ENCODE results near the gene IDI2.

The IDI2 gene

DNA sequence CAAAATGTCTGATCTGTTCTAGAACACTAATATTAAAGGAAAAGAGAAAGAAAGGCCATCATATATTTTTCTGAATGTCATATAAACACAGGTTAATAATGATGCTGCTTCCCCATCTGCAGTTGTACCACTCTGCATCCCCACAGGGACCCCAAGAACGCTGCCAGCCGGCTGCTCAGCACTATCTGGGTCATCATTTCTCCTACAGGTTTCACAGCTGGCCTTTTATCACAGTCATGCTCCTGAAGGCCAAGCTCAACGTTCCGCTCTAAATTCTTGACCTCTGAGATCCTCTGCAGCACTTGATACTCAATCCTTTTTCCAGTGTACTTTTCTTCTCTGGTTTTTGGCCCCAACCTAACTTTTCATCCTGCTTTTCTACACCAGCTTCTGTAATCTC lies 18.5 kb upstream of the IDI2 start:
- peak overlapping the region; percentile 17; the same call in 1 of the 2 replicates for H3K27ac ChIP-seq (ENCODE audit: low read length)
- no peak overlapping the region for H2AFZ ChIP-seq (ENCODE audit: low read depth, low read length)
- DNase-seq (no peak), ATAC-seq (ENCODE audit: insufficient read depth, low read depth) (no peak)
- peaks cover 54% of the 10 kb centered on the region for H3K79me2 ChIP-seq (ENCODE audit: insufficient read depth, low read length)
- H4K20me1 ChIP-seq (ENCODE audit: insufficient read depth, low read length): peaks cover 47% of the 10 kb centered on the region
- H3K4me3 ChIP-seq (ENCODE audit: low read depth in 1 of 2, low read length in 2 of 2): 0 out of 4 replicates have a peak overlapping the region, but pooled peaks of 1 of the 2 experiments have one; percentile 17
- peaks cover 77% of the 10 kb centered on the region for H3K36me3 ChIP-seq (ENCODE audit: insufficient read depth, low read length)
- TF ChIP-seq EZH2 (IDR thresholded peaks at IDR 0.05; ENCODE audit: borderline replicate concordance, low read depth, low read length, severe bottlenecking) (no peak), CTCF (IDR thresholded peaks at IDR 0.05; ENCODE audit: borderline replicate concordance, extremely low read depth, low read length, poor library complexity, severe bottlenecking) (no peak)
- H3K27me3 ChIP-seq (ENCODE audit: insufficient read depth, low read length, poor library complexity): no peaks in the 10 kb centered on the region
- H3K4me2 ChIP-seq (ENCODE audit: insufficient read depth, low read length): peak overlapping the region; percentile 35; the same call in 1 of the 2 replicates
- H3K4me1 ChIP-seq (ENCODE audit: insufficient read depth, low read length): peaks cover 39% of the 10 kb centered on the region
- H3K9ac ChIP-seq (ENCODE audit: low read depth, low read length): no peak overlapping the region
- no peaks in the 10 kb centered on the region for H3K9me3 ChIP-seq (ENCODE audit: insufficient read depth, low read length, severe bottlenecking)

DNA sequence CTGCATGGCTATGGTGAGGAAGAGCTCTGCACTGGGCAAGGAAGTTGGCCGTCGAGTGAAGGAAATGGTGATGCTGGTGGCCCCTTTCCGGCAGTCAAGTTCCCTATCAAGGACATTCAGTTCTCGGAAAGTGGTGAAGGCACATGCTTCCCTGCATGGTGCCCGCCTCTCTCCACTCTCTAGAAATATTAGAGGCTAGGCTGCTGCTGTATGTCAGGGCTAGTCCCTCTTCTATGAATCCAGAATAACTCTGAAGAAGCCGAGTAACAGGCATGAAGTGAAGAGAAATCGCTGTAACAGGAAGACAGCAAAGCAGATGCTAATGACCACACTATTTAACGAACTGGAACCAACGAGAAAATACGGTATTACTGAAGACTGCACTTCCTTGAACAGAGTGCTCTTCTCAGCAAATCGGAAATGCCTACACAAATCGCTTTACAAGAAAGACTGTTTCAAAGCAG lies 17.9 kb upstream of the IDI2 start:
- H3K9ac ChIP-seq (ENCODE audit: low read depth, low read length): no peak overlapping the region
- H2AFZ ChIP-seq (ENCODE audit: low read depth, low read length): no peak overlapping the region
- peaks cover 81% of the 10 kb centered on the region for H3K36me3 ChIP-seq (ENCODE audit: insufficient read depth, low read length)
- ATAC-seq (ENCODE audit: insufficient read depth, low read depth) (no peak), DNase-seq (no peak)
- H3K4me1 ChIP-seq (ENCODE audit: insufficient read depth, low read length): peaks cover 39% of the 10 kb centered on the region
- H3K4me3 ChIP-seq (ENCODE audit: low read depth in 1 of 2, low read length in 2 of 2): no peak overlapping the region
- H3K79me2 ChIP-seq (ENCODE audit: insufficient read depth, low read length): peaks cover 52% of the 10 kb centered on the region
- TF ChIP-seq CTCF (IDR thresholded peaks at IDR 0.05; ENCODE audit: borderline replicate concordance, extremely low read depth, low read length, poor library complexity, severe bottlenecking) (no peak), EZH2 (IDR thresholded peaks at IDR 0.05; ENCODE audit: borderline replicate concordance, low read depth, low read length, severe bottlenecking) (no peak)
- H3K27me3 ChIP-seq (ENCODE audit: insufficient read depth, low read length, poor library complexity): no peaks in the 10 kb centered on the region
- H3K9me3 ChIP-seq (ENCODE audit: insufficient read depth, low read length, severe bottlenecking): no peaks in the 10 kb centered on the region
- no peak overlapping the region for H3K27ac ChIP-seq (ENCODE audit: low read length)
- peak overlapping the region; percentile 35 for H3K4me2 ChIP-seq (ENCODE audit: insufficient read depth, low read length)
- H4K20me1 ChIP-seq (ENCODE audit: insufficient read depth, low read length): peaks cover 50% of the 10 kb centered on the region

DNA sequence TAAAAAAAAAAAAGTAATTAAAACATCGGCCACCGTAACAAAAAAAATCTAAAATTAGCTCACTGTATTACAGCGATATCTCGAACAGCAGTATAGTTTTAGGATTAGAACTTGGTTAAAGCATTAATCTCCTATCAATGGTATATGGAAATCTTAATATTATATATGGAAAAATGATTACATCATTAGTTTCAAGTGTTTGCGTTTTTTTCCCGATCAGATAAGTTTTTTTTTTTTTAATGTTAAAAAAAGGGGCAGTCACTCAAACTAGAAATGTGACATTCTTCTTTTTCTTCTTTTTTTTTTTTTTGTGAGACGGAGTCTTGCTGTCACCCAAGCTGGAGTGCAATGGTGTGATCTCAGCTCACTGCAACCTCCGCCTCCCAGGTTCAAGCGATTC lies 15.9 kb upstream of the IDI2 start:
- DNase-seq (no peak), ATAC-seq (ENCODE audit: insufficient read depth, low read depth) (no peak)
- Histone ChIP-seq H3K9ac (ENCODE audit: low read depth, low read length) (no peak overlapping the region), H3K9me3 (ENCODE audit: insufficient read depth, low read length, severe bottlenecking) (no peaks in the 10 kb centered on the region), H3K4me1 (ENCODE audit: insufficient read depth, low read length) (peaks cover 32% of the 10 kb centered on the region), H3K79me2 (ENCODE audit: insufficient read depth, low read length) (peaks cover 40% of the 10 kb centered on the region), H3K36me3 (ENCODE audit: insufficient read depth, low read length) (peaks cover 88% of the 10 kb centered on the region), H3K27me3 (ENCODE audit: insufficient read depth, low read length, poor library complexity) (no peaks in the 10 kb centered on the region), H3K27ac (ENCODE audit: low read length) (no peak overlapping the region), H2AFZ (ENCODE audit: low read depth, low read length) (no peak overlapping the region), H3K4me2 (ENCODE audit: insufficient read depth, low read length) (no peak overlapping the region), H3K4me3 (ENCODE audit: low read depth in 1 of 2, low read length in 2 of 2) (no peak overlapping the region), H4K20me1 (ENCODE audit: insufficient read depth, low read length) (peaks cover 50% of the 10 kb centered on the region)
- TF ChIP-seq EZH2 (IDR thresholded peaks at IDR 0.05; ENCODE audit: borderline replicate concordance, low read depth, low read length, severe bottlenecking): no peak
- TF ChIP-seq CTCF (IDR thresholded peaks at IDR 0.05; ENCODE audit: borderline replicate concordance, extremely low read depth, low read length, poor library complexity, severe bottlenecking): no peak

Measured in DND-41 (cell line).